ENCODE measurements around the gene PKD1.

PKD1 gene

DNA sequence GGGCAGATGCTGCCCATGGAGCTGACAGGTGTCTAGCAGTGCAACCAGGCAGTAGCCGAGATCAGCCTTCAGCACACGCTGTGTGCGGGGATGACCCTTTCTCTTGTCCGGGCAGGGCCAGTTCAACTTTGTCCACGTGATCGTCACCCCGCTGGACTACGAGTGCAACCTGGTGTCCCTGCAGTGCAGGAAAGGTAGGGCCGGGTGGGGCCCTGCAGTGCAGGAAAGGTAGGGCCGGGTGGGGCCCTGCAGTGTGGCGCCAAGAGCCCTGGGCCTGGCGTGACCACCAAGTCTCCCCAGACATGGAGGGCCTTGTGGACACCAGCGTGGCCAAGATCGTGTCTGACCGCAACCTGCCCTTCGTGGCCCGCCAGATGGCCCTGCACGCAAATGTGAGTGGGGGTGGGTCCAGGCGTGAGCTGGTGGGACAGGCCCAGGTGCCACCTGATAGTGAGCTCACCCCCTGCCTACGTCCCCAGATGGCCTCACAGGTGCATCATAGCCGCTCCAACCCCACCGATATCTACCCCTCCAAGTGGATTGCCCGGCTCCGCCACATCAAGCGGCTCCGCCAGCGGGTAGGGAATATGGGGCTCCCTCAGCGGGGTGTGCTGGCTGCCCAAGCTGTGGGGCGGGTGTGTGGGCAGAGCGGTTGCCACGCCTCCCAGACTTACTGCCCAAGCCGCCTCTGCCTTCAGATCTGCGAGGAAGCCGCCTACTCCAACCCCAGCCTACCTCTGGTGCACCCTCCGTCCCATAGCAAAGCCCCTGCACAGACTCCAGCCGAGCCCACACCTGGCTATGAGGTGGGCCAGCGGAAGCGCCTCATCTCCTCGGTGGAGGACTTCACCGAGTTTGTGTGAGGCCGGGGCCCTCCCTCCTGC lies 47.7 kb downstream of the PKD1 start:
- DNase-seq (ENCODE audit: low read depth, low spot score): no peak

DNA sequence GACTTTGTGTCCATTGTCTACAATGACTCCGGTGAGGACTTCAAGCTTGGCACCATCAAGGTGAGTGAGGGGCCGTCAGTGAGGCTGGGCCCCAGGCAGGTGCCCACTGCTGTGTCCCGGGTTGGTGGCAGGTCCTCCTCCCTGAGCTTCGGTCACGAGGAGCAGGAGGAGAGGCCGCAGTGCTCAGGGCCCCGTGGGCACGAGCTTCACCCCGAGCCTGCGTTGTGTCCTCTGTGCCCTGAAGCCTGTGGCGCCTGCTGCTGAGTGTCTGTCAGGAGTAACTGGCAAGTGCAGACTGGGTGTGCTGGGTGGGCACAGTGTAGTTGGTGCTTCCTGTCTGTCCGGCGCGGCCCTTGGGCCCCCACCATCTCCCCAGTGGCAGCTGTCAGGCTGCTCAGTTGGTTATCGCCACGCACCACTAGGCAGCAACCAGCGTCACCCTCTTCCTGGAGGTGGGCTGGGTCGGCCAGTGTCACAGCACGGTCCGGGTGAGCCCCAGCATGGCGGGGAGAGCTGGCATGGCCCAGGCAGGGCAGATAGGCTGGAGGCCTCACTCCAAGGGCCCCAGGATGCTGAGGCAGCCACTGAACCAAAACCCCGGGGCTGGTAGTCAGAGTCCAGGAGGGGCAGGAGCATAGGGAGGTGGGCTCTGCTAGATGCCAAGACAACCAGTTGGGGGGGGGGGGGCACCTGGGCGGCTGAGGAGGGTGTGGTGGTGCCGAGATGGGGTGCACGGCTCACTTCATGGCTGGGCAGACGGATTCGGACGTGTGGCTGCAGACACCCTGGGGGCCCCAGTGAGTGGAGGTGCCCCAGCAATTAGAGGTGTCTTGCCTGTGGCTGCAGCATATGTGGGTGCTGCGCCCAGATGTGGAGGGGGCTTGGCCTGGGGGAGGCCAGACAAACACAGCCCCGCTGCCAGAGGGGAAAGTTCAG lies 48.6 kb downstream of the PKD1 start:
- DNase-seq (ENCODE audit: low read depth, low spot score): no peak

DNA sequence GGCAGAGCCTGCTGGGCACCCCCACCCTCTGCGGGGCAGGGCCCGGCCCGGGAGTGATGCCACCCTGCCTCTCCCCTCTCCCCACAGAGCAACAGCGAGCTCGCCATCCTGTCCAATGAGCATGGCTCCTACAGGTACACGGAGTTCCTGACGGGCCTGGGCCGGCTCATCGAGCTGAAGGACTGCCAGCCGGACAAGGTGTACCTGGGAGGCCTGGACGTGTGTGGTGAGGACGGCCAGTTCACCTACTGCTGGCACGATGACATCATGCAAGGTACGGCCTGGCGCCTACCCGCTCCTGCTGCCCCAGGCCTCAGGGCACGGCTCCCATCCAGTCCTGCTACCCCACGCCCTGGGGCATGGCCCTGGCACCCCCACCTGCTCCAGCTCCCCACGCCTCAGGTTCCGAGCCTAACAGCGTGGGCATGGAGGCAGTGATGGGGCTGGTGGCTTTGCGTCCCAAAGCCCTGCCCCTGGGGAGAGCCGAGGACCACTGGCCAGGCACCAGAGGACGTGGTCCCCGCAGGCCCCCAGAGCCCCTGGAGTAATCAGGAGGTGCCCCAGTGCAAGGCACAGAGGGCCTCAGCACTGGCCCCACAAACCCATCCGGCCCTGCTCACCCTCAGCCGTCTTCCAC lies 49.5 kb downstream of the PKD1 start:
- no peak for DNase-seq (ENCODE audit: low read depth, low spot score)

DNA sequence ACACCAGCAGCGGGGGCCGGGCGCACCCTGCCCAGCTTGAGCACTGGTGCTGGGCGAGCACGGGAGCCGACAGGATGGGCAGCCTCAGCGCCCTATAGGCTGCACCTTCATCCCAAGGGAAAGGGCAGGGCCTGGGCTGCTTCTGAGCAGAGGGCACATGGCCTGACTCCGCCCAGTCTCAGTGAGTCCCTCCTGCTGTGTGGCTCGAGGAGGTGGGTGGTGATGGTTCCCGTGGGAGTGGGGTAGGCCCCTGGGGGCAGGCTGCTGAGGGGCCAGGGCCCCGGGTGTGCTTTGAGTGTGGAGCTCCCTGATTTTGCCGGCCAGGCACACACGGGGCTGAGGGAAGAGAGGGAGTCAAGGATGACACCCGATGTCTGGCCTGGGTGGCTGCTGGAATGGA lies 50.0 kb downstream of the PKD1 start:
- DNase-seq (ENCODE audit: low read depth, low spot score): no peak

DNA sequence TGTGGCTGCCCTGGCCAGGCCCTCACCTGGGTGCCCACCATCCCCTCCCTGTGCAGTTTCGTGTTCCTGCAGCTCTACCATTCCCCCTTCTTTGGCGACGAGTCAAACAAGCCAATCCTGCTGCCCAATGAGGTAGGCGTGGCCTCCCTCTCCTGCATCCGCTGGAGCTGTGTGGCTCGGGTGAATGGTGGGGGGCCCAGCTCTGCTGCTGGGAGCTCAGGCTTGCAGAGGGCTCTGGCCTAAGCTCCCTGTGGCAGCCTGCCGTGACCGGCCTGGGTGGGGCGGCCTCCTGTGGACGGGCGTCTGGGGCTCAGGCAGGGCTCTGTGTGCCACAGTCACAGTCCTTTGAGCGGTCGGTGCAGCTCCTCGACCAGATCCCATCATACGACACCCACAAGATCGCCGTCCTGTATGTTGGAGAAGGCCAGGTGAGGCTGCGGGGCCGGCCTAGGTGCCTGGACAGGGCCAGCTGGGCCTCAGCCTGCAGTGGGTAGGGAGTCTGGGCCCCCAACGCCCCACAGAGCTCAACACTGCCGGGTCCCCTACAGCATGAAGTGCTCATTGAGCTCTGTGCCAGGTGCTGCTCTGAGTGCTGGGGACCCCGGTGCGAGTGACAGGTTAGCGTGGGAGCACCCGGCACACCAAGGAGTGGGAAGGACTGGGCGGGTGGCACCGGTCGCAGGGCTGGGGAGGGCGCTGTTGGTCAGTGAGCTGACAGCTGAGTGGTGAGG lies 50.6 kb downstream of the PKD1 start:
- no peak for DNase-seq (ENCODE audit: low read depth, low spot score)

DNA sequence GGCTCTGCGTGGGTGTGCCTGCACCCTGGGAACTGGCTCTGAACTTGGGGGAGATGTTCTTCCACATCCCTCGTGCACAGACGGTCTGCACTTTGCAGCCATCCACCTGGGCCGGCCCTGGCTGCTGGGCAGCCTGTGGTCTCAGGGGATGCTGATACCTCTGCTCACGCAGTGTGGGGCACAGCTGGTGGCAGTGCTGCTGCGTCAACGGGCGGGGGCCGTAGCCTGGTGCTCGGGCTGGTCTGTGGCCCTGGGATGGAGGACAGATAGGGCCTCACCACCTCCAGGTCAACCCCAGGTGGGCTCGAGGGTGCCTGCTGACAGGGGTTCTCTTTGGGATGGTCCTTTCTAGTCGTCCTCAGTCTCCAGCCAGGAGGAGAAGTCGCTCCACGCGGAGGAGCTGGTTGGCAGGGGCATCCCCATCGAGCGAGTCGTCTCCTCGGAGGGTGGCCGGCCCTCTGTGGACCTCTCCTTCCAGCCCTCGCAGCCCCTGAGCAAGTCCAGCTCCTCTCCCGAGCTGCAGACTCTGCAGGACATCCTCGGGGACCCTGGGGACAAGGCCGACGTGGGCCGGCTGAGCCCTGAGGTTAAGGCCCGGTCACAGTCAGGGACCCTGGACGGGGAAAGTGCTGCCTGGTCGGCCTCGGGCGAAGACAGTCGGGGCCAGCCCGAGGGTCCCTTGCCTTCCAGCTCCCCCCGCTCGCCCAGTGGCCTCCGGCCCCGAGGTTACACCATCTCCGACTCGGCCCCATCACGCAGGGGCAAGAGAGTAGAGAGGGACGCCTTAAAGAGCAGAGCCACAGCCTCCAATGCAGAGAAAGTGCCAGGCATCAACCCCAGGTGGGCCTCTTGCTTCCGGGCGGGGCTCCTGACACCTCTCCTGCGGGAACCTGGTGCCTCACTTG lies 51.6 kb downstream of the PKD1 start:
- no peak for DNase-seq (ENCODE audit: low read depth, low spot score)

DNA sequence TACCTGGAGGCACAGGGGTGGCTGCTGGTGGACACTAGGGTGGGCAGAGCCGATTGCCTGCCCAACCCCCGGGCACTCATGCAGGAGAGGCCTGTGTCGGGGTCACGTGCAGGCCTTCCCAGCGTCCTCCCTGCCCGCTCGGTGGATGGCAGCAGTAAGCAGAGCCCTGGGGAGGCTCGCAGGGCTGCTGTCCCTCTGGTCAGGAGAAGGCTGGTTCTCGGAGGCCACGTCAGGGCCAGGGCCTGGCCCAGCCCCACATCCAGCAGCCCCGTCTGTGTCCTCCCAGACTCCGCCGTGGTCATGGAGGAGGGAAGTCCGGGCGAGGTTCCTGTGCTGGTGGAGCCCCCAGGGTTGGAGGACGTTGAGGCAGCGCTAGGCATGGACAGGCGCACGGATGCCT lies 52.3 kb downstream of the PKD1 start:
- no peak for DNase-seq (ENCODE audit: low read depth, low spot score)

DNA sequence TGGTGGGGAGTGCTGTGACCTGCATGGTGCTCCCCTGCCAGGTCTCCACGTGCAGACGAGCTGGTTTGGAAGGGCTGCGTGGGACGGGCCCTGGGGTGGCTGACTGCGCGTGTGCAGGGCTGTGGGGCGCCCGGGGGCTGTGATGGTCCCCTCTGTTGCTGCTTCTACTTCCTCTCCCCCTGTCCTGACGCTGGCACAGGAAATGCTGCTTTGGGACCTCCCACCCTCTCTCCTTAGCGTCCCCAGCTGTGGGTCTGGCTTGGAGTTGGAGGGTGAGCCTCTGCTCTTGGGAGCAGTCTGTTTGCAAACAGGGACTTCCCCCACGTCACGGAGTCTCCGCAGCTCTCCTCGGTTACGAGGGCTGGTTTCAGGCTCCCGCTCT lies 52.7 kb downstream of the PKD1 start:
- no peak for DNase-seq (ENCODE audit: low read depth, low spot score)

DNA sequence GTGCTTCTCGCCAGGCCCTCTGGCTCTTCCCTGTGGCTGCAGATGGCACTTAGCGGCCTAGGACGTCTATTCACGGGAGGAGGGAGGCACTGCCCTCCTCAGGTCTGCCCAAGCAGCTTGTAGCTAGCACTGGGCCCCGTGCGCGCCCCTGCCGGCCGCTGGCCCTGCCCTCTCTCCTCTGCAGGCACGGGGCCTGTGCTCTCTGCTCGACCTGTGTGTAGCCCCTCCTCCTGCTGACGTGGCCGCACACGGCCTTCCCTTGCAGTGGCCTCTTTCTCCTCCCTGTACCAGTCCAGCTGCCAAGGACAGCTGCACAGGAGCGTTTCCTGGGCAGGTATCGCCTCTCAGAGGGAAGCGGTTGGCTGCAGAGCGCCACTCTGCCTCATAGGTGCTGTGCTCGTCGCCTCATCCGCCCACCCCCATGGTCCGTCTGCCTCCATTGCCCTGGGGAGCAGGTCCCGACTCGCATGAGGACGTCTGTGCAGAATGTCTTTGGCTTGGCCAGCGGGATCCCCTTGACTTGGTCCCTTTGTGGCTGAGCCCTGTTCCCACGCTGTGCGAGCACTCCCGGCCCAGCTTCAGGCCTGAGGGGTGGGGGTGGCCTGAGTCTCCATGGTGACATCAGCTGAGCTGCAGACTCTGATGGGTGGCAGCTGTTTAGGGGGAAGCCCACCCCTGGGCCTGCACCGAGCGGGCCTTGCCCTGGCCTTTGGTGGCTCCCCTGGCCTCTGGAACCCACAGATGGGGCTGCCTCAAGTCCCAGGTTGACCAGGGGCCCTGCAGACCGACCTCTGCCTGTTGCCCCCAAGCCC lies 53.3 kb downstream of the PKD1 start:
- DNase-seq (ENCODE audit: low read depth, low spot score): no peak

DNA sequence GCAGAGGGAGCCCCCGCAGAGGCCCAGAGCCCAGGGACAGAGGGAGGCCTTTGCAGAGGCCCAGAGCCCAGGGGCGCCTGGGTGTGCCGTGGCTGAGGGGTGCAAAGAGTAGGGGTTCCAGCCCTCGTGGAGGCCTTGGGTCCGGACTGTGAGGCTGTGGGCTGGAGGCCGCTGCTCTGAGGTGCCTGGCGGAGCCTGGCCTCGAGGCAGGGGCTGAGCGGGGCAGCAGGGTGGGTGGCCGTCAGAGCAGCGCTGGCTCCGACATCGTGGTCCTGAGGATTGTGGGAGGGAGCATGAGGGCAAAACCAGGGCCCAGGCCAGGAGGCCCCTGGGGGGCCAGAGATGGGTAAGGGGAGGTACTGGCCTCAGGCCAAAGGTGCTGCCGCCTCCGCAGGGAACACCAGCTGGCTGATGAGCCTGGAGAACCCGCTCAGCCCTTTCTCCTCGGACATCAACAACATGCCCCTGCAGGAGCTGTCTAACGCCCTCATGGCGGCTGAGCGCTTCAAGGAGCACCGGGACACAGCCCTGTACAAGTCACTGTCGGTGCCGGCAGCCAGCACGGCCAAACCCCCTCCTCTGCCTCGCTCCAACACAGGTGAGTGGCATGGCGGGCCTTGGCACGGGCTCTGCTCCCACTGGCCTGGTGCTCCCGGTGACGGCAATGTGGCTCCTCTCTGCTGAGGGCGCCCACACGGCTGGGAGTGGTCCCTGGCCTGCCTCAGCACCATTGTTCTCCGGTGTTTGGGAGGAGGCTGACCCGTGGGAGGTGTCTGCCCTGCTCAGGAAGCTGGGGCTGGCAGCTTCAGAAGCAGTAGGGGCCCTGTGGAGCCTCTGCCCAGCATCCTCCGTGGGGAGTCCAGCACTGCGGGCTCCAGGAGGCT lies 54.3 kb downstream of the PKD1 start:
- DNase-seq (ENCODE audit: low read depth, low spot score): no peak

DNA sequence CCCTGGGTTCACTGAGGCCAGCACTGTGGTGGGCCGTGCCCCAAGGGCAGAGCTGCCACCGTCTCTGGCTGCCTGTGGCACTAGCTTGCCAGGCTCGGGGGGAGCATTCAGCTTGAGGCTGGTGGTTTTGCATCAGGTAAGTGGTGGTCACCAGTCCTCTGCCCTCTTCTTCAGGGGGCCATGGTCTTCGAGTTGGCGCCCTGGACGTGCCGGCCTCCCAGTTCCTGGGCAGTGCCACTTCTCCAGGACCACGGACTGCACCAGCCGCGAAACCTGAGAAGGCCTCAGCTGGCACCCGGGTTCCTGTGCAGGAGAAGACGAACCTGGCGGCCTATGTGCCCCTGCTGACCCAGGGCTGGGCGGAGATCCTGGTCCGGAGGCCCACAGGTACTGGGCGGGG lies 55.7 kb downstream of the PKD1 start:
- DNase-seq (ENCODE audit: low read depth, low spot score): no peak

DNA sequence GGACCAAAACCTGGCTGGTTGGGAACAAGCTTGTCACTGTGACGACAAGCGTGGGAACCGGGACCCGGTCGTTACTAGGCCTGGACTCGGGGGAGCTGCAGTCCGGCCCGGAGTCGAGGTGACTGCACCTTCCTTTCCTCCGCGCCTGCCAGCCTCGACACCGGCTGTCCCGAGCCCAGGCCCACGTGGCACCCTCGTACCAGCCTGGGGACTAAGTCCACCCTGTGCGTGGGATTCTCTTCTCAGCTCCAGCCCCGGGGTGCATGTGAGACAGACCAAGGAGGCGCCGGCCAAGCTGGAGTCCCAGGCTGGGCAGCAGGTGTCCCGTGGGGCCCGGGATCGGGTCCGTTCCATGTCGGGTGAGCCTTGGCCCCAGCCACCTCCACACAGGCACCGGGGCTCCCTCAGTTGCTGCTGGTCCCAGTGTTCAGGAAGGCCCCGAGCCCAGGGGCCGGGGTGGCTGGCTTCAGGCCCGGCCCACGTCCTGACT lies 56.3 kb downstream of the PKD1 start:
- no peak for DNase-seq (ENCODE audit: low read depth, low spot score)

DNA sequence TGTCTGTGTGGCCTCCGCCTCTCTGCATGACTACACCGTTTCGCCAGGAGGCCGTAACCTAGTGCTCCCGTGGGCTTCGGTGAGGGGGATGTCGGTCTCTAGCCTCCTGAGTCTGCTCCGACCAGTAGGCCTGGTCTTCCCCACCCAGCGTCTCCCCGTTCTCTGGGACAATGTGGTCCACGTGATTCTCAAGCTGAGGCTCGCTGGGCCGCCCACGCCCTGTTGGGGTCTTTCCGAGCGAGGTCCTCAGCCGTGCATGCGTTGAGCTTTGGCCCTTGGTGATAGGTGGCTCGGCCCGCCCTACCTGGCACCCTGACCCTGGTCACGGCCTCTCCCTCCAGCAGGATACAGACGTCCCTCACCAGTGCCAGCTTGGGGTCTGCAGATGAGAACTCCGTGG lies 57.0 kb downstream of the PKD1 start:
- no peak for DNase-seq (ENCODE audit: low read depth, low spot score)

DNA sequence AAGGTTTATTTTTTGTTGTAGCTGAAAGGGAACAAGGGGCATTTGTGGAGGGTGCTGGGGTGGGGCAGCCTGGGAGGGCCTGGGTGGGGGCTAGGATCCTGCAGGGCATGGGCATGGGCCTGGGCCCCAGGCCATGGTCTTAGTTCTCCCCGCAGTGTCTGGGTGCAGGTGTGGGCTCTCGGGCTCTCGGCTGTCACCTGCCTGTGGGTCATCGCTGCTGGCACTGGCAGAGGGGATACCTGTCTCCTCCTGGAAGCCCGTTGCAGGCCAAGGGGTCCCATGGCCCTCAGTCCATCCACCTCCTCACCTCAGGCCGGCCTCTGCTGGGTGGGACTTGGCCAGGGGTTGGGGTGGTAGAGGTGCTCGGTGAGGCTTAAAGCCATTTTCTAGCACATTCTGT lies 57.6 kb downstream of the PKD1 start:
- DNase-seq (ENCODE audit: low read depth, low spot score): no peak

DNA sequence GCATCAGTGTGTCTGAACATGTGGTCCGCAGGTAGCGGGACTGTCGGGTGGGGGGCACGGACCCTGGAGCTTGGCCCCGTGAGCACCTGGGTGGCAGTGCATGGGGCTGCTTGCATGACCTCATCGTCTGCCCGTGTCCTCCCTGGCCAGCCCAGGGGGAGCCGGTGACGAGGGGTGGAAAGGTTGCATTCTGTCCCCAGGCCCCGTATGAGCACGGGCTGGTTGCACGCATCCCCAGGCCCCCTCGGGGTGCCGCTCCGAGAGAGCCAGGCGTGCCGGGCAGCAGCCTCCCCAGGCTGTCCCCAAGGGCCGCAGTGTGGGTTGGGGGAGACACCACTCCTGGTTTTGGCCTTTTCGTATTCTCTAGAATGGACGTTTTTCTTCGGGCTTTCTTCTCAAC lies 58.0 kb downstream of the PKD1 start:
- DNase-seq (ENCODE audit: low read depth, low spot score): no peak

DNA sequence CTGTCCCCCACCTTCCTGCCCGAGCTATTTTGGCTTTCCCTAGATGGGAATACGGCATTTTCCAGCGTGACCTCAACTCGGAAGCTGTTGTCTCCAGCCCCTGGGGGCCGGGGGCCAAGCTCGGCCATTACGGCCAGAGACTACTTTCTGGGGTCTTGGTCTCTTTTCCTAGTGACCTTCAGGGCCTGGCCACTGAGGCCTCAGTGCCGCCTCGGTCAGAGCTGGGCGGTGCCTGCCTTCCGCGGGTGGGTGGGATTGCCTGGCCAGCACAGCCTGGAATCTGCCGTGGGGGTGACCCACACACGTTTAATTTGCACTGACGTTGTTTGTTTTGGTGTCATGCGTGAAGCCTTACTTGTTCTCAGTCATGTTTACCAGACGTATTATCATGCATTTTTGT lies 58.7 kb downstream of the PKD1 start:
- DNase-seq (ENCODE audit: low read depth, low spot score): no peak

DNA sequence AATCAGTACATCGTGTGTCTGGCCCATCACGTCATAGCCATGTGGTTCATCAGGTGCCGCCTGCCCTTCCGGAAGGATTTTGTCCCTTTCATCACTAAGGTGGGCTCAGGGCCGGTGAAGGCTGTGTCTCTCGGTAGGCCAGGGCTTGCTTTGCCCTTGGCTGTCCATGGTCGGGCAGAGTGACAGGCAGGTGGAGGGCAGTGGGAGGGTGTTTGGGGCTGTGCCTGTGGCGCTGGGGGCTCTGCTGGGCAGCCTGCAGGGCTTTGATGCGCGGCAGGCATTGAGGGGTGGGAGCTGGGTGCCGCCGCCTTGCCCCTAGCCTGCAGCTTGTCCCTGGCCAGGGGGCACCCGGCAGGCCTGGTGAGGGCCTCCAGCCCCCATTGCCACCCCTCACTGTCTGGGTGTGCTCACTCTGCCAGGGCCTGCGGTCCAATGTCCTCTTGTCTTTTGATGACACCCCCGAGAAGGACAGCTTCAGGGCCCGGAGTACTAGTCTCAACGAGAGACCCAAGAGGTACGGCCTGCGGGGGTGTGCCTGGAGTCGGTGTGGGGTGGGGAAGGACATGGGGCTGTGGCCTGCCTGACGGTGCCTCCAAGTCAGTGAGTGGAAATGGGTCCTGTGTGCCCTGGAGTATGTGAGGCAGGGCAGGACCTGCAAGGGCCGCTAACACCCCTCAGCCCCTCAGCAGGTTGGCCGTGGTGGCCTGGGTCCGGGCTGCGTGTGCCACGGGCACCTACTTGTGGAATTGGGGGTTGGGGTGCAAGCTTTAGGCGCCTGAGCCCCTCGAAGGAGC lies 59.4 kb downstream of the PKD1 start:
- no peak for DNase-seq (ENCODE audit: low read depth, low spot score)

DNA sequence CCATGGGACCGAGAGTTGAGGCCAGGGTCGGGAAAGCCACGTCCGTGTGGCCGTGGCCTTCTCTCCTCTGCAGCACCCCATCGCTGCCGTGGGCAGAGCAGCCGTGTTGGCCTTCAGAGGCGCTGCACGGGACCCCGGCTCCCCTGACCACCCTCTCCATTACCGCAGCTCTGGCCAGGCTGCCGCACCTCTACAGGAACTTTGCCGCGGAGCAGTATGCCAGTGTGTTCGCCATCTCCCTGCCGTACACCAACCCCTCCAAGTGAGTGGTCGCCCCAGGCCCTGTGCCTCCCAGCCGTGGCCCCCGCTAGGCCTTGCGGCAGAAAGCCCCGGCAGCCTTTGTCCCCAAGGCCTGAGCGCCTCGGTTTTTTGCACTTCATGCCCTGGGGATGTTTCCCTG lies 60.1 kb downstream of the PKD1 start:
- DNase-seq (ENCODE audit: low read depth, low spot score): no peak
